Stomach smooth muscle (tissue), 2 donors: ENCODE measurements around the gene CD3E.

ENCODE experiments used
- H3K27ac ChIP-seq: one replicate; pipeline ENCODE4 v1.7.0; 2013; ENCODE audit warnings: mild to moderate bottlenecking, low read length, inconsistent platforms
- H3K27me3 ChIP-seq, 2 donors: one replicate each; pipeline ENCODE4 v1.7.0; 2013; ENCODE audit warnings: low read length in 2 of 2; ENCODE audit not compliant: insufficient read depth in 2 of 2, control insufficient read depth in 1 of 2
- H3K36me3 ChIP-seq, 2 donors: one replicate each; pipeline ENCODE4 v1.7.0; 2013; ENCODE audit warnings: low read length in 2 of 2; ENCODE audit not compliant: control insufficient read depth in 2 of 2, insufficient read depth in 2 of 2
- H3K4me1 ChIP-seq: one replicate; pipeline ENCODE4 v1.7.0; 2013; ENCODE audit warnings: low read length; ENCODE audit not compliant: control insufficient read depth, insufficient read depth
- H3K4me3 ChIP-seq, 2 donors: one replicate each; pipeline ENCODE4 v1.7.0; 2013; ENCODE audit warnings: low read length in 2 of 2
- H3K9ac ChIP-seq, 2 donors: one replicate each; pipeline ENCODE4 v1.7.0; 2013; ENCODE audit warnings: low read length in 2 of 2, mild to moderate bottlenecking in 1 of 2
- H3K9me3 ChIP-seq, 2 donors: one replicate each; pipeline ENCODE4 v1.7.0; 2013; ENCODE audit warnings: low read length in 2 of 2; ENCODE audit not compliant: control insufficient read depth in 2 of 2
- donor health status: healthy.
- donor health status: Pancreatic carcinoma.

Gene CD3E

DNA sequence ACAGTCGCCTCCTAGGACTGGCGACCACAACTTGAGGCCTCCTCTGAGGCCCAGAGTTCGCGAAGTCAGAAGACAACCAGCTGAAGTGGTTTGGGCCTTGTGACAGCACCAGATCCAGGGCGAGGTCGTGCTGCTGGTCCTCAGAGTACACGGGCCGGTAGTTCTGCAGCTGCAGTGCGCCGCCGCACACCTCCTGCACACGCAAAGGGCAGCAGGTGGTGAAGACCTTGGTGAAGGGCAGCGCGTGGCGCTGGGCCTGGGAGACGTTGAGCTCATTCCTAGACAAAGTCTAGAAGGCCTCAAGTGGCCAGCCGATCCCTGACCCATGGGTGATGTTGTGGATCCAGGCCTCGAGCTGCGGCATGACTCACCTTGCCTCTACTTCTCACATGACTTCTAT, 18.2 kb downstream of the CD3E start:
- H3K4me1 ChIP-seq = no peaks in the 10 kb centered on the region
- H3K27me3 ChIP-seq = peaks cover 0 to 8% of the 10 kb centered on the region in 2 donors
- no peak overlapping the region for H3K9ac ChIP-seq
- H3K36me3 ChIP-seq = no peaks in the 10 kb centered on the region
- no peaks in the 10 kb centered on the region for H3K9me3 ChIP-seq
- H3K27ac ChIP-seq = no peak overlapping the region
- no peak overlapping the region for H3K4me3 ChIP-seq

DNA sequence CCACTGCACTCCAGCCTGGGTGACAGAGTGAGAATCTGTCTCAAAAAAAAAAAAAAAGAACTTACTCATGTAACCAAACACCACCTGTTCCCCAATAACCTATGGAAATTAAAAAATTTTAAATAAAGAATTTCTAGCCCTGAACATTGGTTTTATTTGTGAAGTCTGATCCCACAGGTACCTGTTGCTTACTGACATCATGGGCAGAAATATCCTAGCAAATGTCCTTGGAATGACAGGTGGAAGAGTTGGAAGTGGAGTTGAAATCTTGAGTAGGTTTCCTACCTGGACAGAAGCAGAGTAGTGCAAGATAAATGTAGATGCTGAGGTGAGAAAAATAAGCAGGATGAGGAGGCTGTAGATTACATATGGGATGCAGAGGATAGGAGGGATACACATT, 20.8 kb downstream of the CD3E start:
- no peaks in the 10 kb centered on the region for H3K4me1 ChIP-seq
- no peak overlapping the region for H3K27ac ChIP-seq
- no peak overlapping the region for H3K9ac ChIP-seq
- peaks cover 0 to 8% of the 10 kb centered on the region in 2 donors for H3K27me3 ChIP-seq
- no peaks in the 10 kb centered on the region for H3K9me3 ChIP-seq
- H3K36me3 ChIP-seq = no peaks in the 10 kb centered on the region
- no peak overlapping the region for H3K4me3 ChIP-seq

DNA sequence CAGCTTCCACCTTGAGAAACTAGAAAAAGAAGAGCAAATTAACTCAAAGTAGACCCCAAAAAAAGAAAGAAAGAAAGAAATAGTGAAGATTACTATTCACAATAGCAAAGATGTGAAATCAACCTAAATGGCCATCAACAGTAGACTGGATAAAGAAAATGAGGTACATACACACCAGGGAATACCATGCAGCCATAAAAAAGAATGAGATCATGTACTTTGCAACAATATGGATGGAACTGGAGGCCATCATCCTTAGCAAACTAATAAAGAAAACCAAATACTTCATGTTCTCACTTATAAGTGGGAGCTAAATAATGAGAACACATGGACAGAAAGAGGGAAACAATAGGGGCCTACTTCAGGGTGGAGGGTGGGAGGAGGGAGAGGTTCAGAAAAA, 24.2 kb downstream of the CD3E start:
- Histone ChIP-seq H3K4me1 (no peaks in the 10 kb centered on the region), H3K9me3 (no peaks in the 10 kb centered on the region), H3K27ac (no peak overlapping the region), H3K9ac (no peak overlapping the region), H3K36me3 (no peaks in the 10 kb centered on the region), H3K27me3 (no peaks in the 10 kb centered on the region), H3K4me3 (no peak overlapping the region)

DNA sequence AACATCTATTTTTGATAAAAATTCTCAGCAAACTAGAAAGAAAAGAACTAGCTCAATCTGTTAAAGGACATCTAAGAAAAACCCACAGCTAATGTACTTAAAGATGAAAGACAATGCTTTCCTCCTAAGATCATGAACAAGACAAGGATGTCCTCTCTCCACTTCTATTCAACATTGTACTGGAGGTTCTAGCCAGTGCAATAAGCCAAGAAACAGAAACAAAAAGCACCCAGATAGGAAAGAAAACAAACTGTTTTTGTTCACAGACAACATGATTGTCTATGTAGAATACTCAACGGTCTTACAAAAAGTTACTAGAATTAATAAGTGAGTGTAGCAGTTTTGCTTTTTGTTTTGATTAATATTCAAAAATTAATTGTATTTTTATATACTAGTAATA, 30.2 kb downstream of the CD3E start:
- Histone ChIP-seq H3K27me3 (peaks cover 6 to 7% of the 10 kb centered on the region in 2 donors), H3K27ac (no peak overlapping the region), H3K9ac (no peak overlapping the region), H3K4me3 (no peak overlapping the region), H3K9me3 (no peaks in the 10 kb centered on the region), H3K4me1 (no peaks in the 10 kb centered on the region), H3K36me3 (no peaks in the 10 kb centered on the region)

DNA sequence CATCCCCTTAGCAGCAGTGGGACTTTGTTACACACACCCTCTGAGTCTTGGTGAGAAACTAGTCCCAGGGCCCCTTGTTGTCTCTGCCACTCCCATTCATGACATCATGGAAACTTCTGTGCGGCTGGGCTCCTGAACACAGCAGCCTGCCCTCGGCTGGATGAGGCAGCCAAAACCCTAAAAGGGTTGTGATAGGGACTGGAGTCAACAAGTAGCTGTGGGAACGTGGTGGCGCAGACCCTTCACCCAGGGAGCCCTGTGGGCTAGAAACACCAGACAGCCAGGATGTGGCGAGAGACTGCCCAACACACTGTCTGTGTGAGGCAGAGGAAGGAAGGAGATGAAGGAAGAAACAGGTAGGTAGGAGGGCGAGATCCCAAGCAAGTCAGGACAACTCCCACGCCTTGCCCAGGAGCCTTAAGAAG, 34.1 kb downstream of the CD3E start:
- Histone ChIP-seq H3K4me3 (no peak overlapping the region), H3K27me3 (peaks cover 6 to 14% of the 10 kb centered on the region in 2 donors), H3K4me1 (no peaks in the 10 kb centered on the region), H3K9ac (no peak overlapping the region), H3K9me3 (no peaks in the 10 kb centered on the region), H3K36me3 (no peaks in the 10 kb centered on the region), H3K27ac (no peak overlapping the region)

DNA sequence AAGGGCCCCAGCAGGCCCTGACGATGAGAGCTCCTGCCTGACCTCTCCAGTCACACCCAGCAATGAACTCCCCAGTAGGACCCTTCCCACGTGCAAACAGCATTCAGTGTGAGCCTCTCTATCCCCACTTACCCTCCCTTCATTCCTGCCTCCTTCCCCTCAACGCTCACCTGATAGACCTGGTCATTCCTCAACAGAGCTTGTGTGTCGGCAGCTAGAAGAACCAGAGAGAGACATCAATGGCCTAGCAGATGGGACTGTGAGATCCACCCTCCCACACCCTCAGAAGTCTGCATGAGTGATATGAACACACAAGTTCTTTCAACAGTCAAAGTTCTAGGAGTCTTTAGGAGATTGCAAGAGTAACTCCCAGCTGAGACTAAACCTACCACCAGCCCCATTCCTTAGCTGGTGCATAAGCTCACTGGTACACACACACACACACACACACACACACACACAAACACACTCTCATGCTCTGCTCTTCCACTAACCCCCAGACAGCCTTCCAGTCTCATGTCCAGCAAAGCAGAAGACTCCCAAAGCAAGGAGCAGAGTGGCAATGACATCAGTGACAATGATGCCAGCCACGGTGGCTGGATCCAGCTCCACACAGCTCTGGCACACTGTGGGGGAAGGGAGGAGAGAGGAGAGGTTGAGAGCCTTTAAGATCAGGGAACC, 34.9 kb downstream of the CD3E start:
- no peak overlapping the region for H3K4me3 ChIP-seq
- H3K9ac ChIP-seq = no peak overlapping the region
- peaks cover 13 to 14% of the 10 kb centered on the region in 2 donors for H3K27me3 ChIP-seq
- H3K9me3 ChIP-seq = no peaks in the 10 kb centered on the region
- H3K4me1 ChIP-seq = no peaks in the 10 kb centered on the region
- no peak overlapping the region for H3K27ac ChIP-seq
- H3K36me3 ChIP-seq = no peaks in the 10 kb centered on the region

DNA sequence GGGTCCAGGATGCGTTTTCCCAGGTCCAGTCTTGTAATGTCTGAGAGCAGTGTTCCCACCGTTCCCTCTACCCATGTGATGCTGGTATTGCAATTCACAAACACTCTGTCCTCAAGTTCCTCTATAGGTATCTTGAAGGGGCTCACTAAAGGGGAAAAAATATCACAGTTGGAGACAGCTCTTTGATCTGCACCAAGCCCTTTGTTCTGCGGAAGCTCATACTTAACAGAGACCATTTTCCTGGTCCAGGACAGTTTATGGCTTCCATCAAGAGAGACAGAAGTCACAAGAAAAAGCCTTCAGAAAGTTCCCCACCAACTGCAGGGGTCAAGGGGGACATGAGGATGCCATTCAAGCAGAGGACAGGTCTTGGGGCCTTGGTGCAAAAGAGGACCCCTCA, 35.9 kb downstream of the CD3E start:
- Histone ChIP-seq H3K9ac (no peak overlapping the region), H3K27me3 (peaks cover 13 to 16% of the 10 kb centered on the region in 2 donors), H3K36me3 (no peaks in the 10 kb centered on the region), H3K4me3 (no peak overlapping the region), H3K27ac (no peak overlapping the region), H3K9me3 (no peaks in the 10 kb centered on the region), H3K4me1 (no peaks in the 10 kb centered on the region)

DNA sequence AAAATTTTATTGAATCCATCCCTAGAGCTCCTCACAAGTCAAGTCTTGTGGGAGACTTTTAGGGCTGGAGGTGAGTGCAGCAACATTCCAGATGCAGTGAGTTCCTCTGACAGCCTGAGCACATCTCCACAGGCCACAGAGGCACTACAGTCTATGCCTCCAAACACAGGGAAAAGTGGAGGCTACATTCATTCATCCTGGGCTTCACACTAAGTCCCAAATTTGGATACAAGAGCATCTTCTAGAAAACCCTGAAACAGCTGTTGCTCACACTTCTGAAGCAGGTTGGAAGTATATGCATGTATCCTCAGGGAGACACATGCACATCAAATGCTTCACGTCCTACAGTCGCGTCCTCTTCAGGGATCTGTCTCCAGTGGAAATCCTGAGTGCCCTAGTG, 36.7 kb downstream of the CD3E start:
- H3K9ac ChIP-seq = no peak overlapping the region
- peaks cover 13 to 16% of the 10 kb centered on the region in 2 donors for H3K27me3 ChIP-seq
- H3K4me1 ChIP-seq = no peaks in the 10 kb centered on the region
- H3K36me3 ChIP-seq = no peaks in the 10 kb centered on the region
- H3K9me3 ChIP-seq = no peaks in the 10 kb centered on the region
- H3K27ac ChIP-seq = no peak overlapping the region
- H3K4me3 ChIP-seq = no peak overlapping the region

DNA sequence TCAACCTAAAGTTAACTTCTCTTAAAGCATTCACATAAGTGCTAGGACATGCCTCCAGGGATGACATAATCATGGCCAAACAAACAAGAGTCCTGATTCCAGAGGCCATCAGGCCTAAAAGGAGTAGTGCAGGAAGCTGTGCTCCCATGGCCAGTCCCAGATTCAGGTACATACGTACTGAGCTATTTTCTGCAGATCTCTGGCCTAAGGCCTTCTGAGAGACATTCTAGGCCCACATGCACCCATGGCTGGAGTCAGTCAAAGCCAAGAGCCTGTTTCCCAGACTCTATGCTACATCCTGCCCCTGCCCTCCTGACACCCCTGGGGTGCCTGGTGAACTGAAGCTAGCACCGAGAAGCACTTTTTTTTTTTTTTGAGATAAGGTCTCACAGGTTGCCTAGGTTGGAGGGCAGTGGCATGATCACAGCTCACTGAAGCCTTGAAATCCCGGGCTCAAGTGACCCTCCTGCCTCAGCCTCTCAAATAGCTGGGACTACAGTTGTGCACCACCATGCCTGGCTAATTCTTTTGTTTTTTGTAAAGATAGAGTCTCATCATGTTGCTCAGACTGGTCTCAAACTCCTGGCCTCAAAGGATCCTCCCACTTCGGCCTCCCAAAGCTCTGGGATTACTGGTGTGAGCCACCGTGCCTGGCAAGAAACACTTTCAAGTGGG, 37.4 kb downstream of the CD3E start:
- H3K27ac ChIP-seq = no peak overlapping the region
- H3K4me3 ChIP-seq = no peak overlapping the region

DNA sequence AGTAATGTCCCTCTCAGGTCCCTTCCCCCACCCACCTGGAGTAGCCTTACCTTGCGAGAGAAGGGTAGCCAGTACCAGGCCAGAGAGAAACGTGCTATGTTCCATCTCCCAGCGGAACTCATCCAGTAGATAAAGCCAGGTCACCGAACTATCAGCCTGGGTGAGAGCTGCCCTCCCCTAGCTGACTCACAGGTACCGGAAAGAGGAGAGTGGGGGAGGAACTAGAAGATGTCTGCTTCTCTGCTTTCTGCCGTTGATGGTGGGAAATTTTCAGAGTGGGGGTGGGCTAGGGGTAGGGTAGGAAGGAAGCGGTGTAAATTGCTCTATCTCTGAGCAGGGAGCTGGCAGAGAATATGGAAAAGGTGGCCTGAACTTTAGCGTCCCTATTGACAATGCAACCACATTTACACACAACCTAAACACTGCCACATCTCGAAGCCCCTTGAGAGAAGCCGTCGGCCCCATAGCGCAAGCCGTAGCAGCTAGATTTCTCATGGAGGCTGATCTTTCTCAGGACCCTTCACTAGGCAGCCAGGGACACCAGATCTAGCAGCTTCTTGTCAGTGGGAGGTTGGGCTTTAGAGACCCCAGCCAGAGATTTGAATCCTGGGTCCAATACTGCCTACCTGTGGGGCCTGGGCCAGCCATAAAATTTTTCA, 38.1 kb downstream of the CD3E start, which contains the start of gene CD3D:
CD3D (minus strand) TSS at position 203 of the 659 bp plus-strand sequence; CDS start at position 105, 98 bp downstream.
- no peak within 1 kb of the TSS for H3K4me3 ChIP-seq
- H3K27ac ChIP-seq = no peak within 1 kb of the TSS
- no peaks in the 10 kb centered on the region for H3K9me3 ChIP-seq
- H3K4me1 ChIP-seq = no peaks in the 10 kb centered on the region
- no peak within 1 kb of the TSS for H3K9ac ChIP-seq
- H3K27me3 ChIP-seq = peaks cover 13 to 16% of the 10 kb centered on the region in 2 donors
- no peaks in the 10 kb centered on the region for H3K36me3 ChIP-seq

More for the DNA sequence above, 37.4 kb downstream of the CD3E start:
- H3K9ac ChIP-seq = no peak overlapping the region
- peaks cover 13 to 16% of the 10 kb centered on the region in 2 donors for H3K27me3 ChIP-seq
- H3K36me3 ChIP-seq = no peaks in the 10 kb centered on the region
- no peaks in the 10 kb centered on the region for H3K9me3 ChIP-seq
- H3K4me1 ChIP-seq = no peaks in the 10 kb centered on the region
